ENCODE measurements around the gene ZNF860. TPM values are rescaled to one million over a fixed set of nuclear protein-coding genes. Genes with fewer than 3 reads are reported as not detected.

Gene ZNF860
- total RNA-seq, 2 experiments from 2014 or later, result 20.3 to 22.2 TPM

GRCh38 chr3:31945738-31946052 is 35.9 kb upstream of the ZNF860 start:
- Histone ChIP-seq H3K9me3 (ENCODE audit: low read length) (peaks cover 19% of the 10 kb centered on the region), H3K4me2 (ENCODE audit: low read length) (peak overlapping the region; percentile 80), H3K36me3 (ENCODE audit: insufficient read depth, low read length) (peaks cover 31% of the 10 kb centered on the region), H3K27ac (ENCODE audit: low read depth, low read length, poor library complexity, severe bottlenecking) (peak overlapping the region; percentile 100), H3K9me2 (ENCODE audit: insufficient read depth, low read length) (no peaks in the 10 kb centered on the region), H3K79me2 (ENCODE audit: insufficient read depth, low read depth, low read length) (peaks cover 93% of the 10 kb centered on the region), H3K4me1 (ENCODE audit: insufficient read depth, low read length, poor library complexity, severe bottlenecking) (peaks cover 99% of the 10 kb centered on the region), H4K20me1 (ENCODE audit: insufficient read depth, low read length) (no peaks in the 10 kb centered on the region), H3K4me3 (ENCODE audit: low read depth, low read length, poor library complexity, severe bottlenecking) (peak overlapping the region; percentile 42), H2AFZ (ENCODE audit: low read length) (peak overlapping the region; percentile 24; the same call in 1 of the 2 replicates)
- TF ChIP-seq EZH2phosphoT487 (IDR thresholded peaks at IDR 0.05; ENCODE audit: borderline replicate concordance, low read depth, low read length), result no peak
- TF ChIP-seq, protein P1, sequence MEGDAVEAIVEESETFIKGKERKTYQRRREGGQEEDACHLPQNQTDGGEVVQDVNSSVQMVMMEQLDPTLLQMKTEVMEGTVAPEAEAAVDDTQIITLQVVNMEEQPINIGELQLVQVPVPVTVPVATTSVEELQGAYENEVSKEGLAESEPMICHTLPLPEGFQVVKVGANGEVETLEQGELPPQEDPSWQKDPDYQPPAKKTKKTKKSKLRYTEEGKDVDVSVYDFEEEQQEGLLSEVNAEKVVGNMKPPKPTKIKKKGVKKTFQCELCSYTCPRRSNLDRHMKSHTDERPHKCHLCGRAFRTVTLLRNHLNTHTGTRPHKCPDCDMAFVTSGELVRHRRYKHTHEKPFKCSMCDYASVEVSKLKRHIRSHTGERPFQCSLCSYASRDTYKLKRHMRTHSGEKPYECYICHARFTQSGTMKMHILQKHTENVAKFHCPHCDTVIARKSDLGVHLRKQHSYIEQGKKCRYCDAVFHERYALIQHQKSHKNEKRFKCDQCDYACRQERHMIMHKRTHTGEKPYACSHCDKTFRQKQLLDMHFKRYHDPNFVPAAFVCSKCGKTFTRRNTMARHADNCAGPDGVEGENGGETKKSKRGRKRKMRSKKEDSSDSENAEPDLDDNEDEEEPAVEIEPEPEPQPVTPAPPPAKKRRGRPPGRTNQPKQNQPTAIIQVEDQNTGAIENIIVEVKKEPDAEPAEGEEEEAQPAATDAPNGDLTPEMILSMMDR (conservative IDR thresholded peaks at IDR 0.05; ENCODE audit: low read length), result no peak
- POLR2A ChIA-PET, result interaction anchor here (0.7 to 11.9 kb wide), 7 partner anchors 12 to 63 kb away, joined by 4 to 141 read pairs (median 7); no protein-coding TSS in a partner anchor
- DNase-seq (ENCODE audit: low spot score), result no peak
- intact Hi-C loops (cut with micrococcal nuclease; ENCODE audit: unreplicated experiment), result loop anchor here (1.0 to 10.0 kb wide), 3 partner anchors 15 to 1341 kb away; partner anchors contain the start of gene TGFBR2
- CTCF ChIA-PET (ENCODE audit: unreplicated experiment), result no interaction called here
- no TSS peak for BruUV-seq (replicated peaks)

GRCh38 chr3:31946484-31947081 is 35.0 kb upstream of the ZNF860 start:
- H3K4me1 ChIP-seq (ENCODE audit: insufficient read depth, low read length, poor library complexity, severe bottlenecking), result peaks cover 99% of the 10 kb centered on the region
- peak overlapping the region; percentile 57 for H3K4me3 ChIP-seq (ENCODE audit: low read depth, low read length, poor library complexity, severe bottlenecking)
- H4K20me1 ChIP-seq (ENCODE audit: insufficient read depth, low read length), result no peaks in the 10 kb centered on the region
- ChIA-PET CTCF (ENCODE audit: unreplicated experiment) (interaction anchor here (0.9 to 1.6 kb wide), 3 partner anchors 22 to 42 kb away, joined by 3 to 4 read pairs (median 4); no protein-coding TSS in a partner anchor), POLR2A (interaction anchor here (0.5 to 11.9 kb wide), 25 partner anchors 9 to 1328 kb away, joined by 3 to 141 read pairs (median 5); partner anchors contain the start of genes OSBPL10, STT3B and ZNF860)
- intact Hi-C loops (cut with micrococcal nuclease; ENCODE audit: unreplicated experiment), result loop anchor here (10.0 kb wide), 1 partner anchor 1342 kb away; the partner anchor contains the start of gene TGFBR2
- H2AFZ ChIP-seq (ENCODE audit: low read length), result no peak overlapping the region; the same call in 1 of the 2 replicates
- no TSS peak for BruUV-seq (replicated peaks)
- H3K27ac ChIP-seq (ENCODE audit: low read depth, low read length, poor library complexity, severe bottlenecking), result peak overlapping the region; percentile 100
- H3K4me2 ChIP-seq (ENCODE audit: low read length), result peak overlapping the region; percentile 80
- peaks cover 33% of the 10 kb centered on the region for H3K36me3 ChIP-seq (ENCODE audit: insufficient read depth, low read length)
- peaks cover 93% of the 10 kb centered on the region for H3K79me2 ChIP-seq (ENCODE audit: insufficient read depth, low read depth, low read length)
- H3K9me2 ChIP-seq (ENCODE audit: insufficient read depth, low read length), result no peaks in the 10 kb centered on the region
- DNase-seq (ENCODE audit: low spot score), result peak; percentile 82
- peaks cover 23% of the 10 kb centered on the region for H3K9me3 ChIP-seq (ENCODE audit: low read length)
- no peak for TF ChIP-seq EZH2phosphoT487 (IDR thresholded peaks at IDR 0.05; ENCODE audit: borderline replicate concordance, low read depth, low read length)
- TF ChIP-seq, protein P1 (conservative IDR thresholded peaks at IDR 0.05; ENCODE audit: low read length), result no peak

Measured in OCI-LY7 (cell line).